GM12878 (cell line): ENCODE results near the gene FCRL6. TPM values are rescaled to one million over a fixed set of nuclear protein-coding genes. Genes with fewer than 3 reads are reported as not detected.

ENCODE experiments used
- polyA plus RNA-seq, 11 experiments: library from polyadenylated mRNA; depleted of rRNA in 4 of 11; unstranded in 6 of 11; stranded (reverse) in 5 of 11; fragments of >200 nt; fragmentation: Nextera tagmentation in 4 of 11; fragmentation: Illumina TruSeq in 1 of 11; extraction: Ambion mirVana in 4 of 11; extraction: Trizol in 1 of 11; gene quantifications; 1 replicate in 1 of 11; 2 replicates in 10 of 11; pipeline versions ENCODE4 v1.2.1 to v1.2.3, GENCODE V29; 2011 to 2016; ENCODE audit warnings: inconsistent platforms in 2 of 11, missing spikeins in 2 of 11, low read depth in 1 of 11
- small RNA-seq: library from RNA; depleted of rRNA; stranded (forward); fragments of <200 nt; gene quantifications from one replicate; pipeline ENCODE3, GENCODE V24; 2014
- total RNA-seq, 4 experiments: library from RNA; depleted of rRNA in 3 of 4; stranded (reverse); fragments of >200 nt in 3 of 4; fragmentation: Illumina TruSeq in 1 of 4; extraction: Trizol in 1 of 4; gene quantifications; 2 replicates each; pipeline versions ENCODE4 v1.2.1 to v1.2.3, GENCODE V29; 2013 to 2021

FCRL6 gene
- total and polyA plus RNA-seq, 10 of the 15 experiments (the other 5 are each of a cell fraction or from before 2014, with no cell fraction given) = 0.04 to 0.16 (median 0.11) TPM; not detected in 7

Small RNA genes within 50 kb of the gene (small RNA-seq; reads per million reads assigned to genes)
- gene RF00570 = not detected

Other genes starting within 250 kb of the FCRL6 start
Only the 7 nearest of the 10 such genes appear.
- gene CRP, start 87.8 kb upstream of the FCRL6 start, total RNA-seq (2014; rRNA removed) = not detected in 2 replicates
- gene CRP, start 87.8 kb upstream of the FCRL6 start, total RNA-seq (2014; rRNA removed; fragmentation: Illumina TruSeq; extraction: Trizol) = not detected in 2 replicates
- 0.54 and 0.72 TPM in 2 replicates for gene CRP, start 87.8 kb upstream of the FCRL6 start, total RNA-seq (2021)
- gene CRP, start 87.8 kb upstream of the FCRL6 start, polyA plus RNA-seq (2011; rRNA removed) = not detected in 2 replicates
- not detected in 2 replicates for gene CRP, start 87.8 kb upstream of the FCRL6 start, polyA plus RNA-seq (2014; fragmentation: Illumina TruSeq; extraction: Trizol)
- gene CRP, start 87.8 kb upstream of the FCRL6 start, polyA plus RNA-seq (2014; fragmentation: Nextera tagmentation; extraction: Ambion mirVana) = not detected
- not detected in 2 replicates for gene CRP, start 87.8 kb upstream of the FCRL6 start, polyA plus RNA-seq (2014; rRNA removed)
- gene CRP, start 87.8 kb upstream of the FCRL6 start, polyA plus RNA-seq (2016; fragmentation: Nextera tagmentation; extraction: Ambion mirVana) = not detected
- gene DUSP23, start 21.4 kb upstream of the FCRL6 start, total RNA-seq (2014; rRNA removed) = 3.2 and 6.9 TPM in 2 replicates
- gene DUSP23, start 21.4 kb upstream of the FCRL6 start, total RNA-seq (2014; rRNA removed; fragmentation: Illumina TruSeq; extraction: Trizol) = 1.3 and 1.6 TPM in 2 replicates
- 4.0 and 4.3 TPM in 2 replicates for gene DUSP23, start 21.4 kb upstream of the FCRL6 start, total RNA-seq (2021)
- 4.1 and 6.0 TPM in 2 replicates for gene DUSP23, start 21.4 kb upstream of the FCRL6 start, polyA plus RNA-seq (2011; rRNA removed)
- gene DUSP23, start 21.4 kb upstream of the FCRL6 start, polyA plus RNA-seq (2014; fragmentation: Illumina TruSeq; extraction: Trizol) = 1.3 TPM in 1 of 2 replicates, not detected in the other
- gene DUSP23, start 21.4 kb upstream of the FCRL6 start, polyA plus RNA-seq (2014; fragmentation: Nextera tagmentation; extraction: Ambion mirVana) = 1 to 10 TPM in 1 of 2 experiments, not detected in 1; 1.1 TPM
- 4.1 and 5.6 TPM in 2 replicates for gene DUSP23, start 21.4 kb upstream of the FCRL6 start, polyA plus RNA-seq (2014; rRNA removed)
- 1 to 10 TPM; 4.1 to 5.7 TPM for gene DUSP23, start 21.4 kb upstream of the FCRL6 start, polyA plus RNA-seq (2016; fragmentation: Nextera tagmentation; extraction: Ambion mirVana)
- gene SLAMF8, start 24.5 kb downstream of the FCRL6 start, total RNA-seq (2014; rRNA removed) = 0.06 TPM in 1 of 2 replicates, not detected in the other
- gene SLAMF8, start 24.5 kb downstream of the FCRL6 start, total RNA-seq (2014; rRNA removed; fragmentation: Illumina TruSeq; extraction: Trizol) = 0.05 TPM in 1 of 2 replicates, not detected in the other
- gene SLAMF8, start 24.5 kb downstream of the FCRL6 start, total RNA-seq (2021) = 0.08 TPM in 1 of 2 replicates, not detected in the other
- 0.26 and 0.69 TPM in 2 replicates for gene SLAMF8, start 24.5 kb downstream of the FCRL6 start, polyA plus RNA-seq (2011; rRNA removed)
- gene SLAMF8, start 24.5 kb downstream of the FCRL6 start, polyA plus RNA-seq (2014; fragmentation: Illumina TruSeq; extraction: Trizol) = 0.21 TPM in 1 of 2 replicates, not detected in the other
- gene SLAMF8, start 24.5 kb downstream of the FCRL6 start, polyA plus RNA-seq (2014; fragmentation: Nextera tagmentation; extraction: Ambion mirVana) = under 1 TPM; 0.04 to 0.10 TPM
- 0.14 and 0.26 TPM in 2 replicates for gene SLAMF8, start 24.5 kb downstream of the FCRL6 start, polyA plus RNA-seq (2014; rRNA removed)
- under 1 TPM in 1 of 2 experiments, not detected in 1; 0.07 TPM for gene SLAMF8, start 24.5 kb downstream of the FCRL6 start, polyA plus RNA-seq (2016; fragmentation: Nextera tagmentation; extraction: Ambion mirVana)
- gene VSIG8, start 60.3 kb downstream of the FCRL6 start, total RNA-seq (2014; rRNA removed) = not detected in 2 replicates
- not detected in 2 replicates for gene VSIG8, start 60.3 kb downstream of the FCRL6 start, total RNA-seq (2014; rRNA removed; fragmentation: Illumina TruSeq; extraction: Trizol)
- gene VSIG8, start 60.3 kb downstream of the FCRL6 start, total RNA-seq (2021) = not detected in 2 replicates
- not detected in 2 replicates for gene VSIG8, start 60.3 kb downstream of the FCRL6 start, polyA plus RNA-seq (2011; rRNA removed)
- not detected in 2 replicates for gene VSIG8, start 60.3 kb downstream of the FCRL6 start, polyA plus RNA-seq (2014; fragmentation: Illumina TruSeq; extraction: Trizol)
- gene VSIG8, start 60.3 kb downstream of the FCRL6 start, polyA plus RNA-seq (2014; fragmentation: Nextera tagmentation; extraction: Ambion mirVana) = not detected
- gene VSIG8, start 60.3 kb downstream of the FCRL6 start, polyA plus RNA-seq (2014; rRNA removed) = not detected in 2 replicates
- gene VSIG8, start 60.3 kb downstream of the FCRL6 start, polyA plus RNA-seq (2016; fragmentation: Nextera tagmentation; extraction: Ambion mirVana) = not detected
- 0.33 and 0.56 TPM in 2 replicates for gene CFAP45, start 97.8 kb downstream of the FCRL6 start, total RNA-seq (2014; rRNA removed)
- gene CFAP45, start 97.8 kb downstream of the FCRL6 start, total RNA-seq (2014; rRNA removed; fragmentation: Illumina TruSeq; extraction: Trizol) = 0.72 and 0.78 TPM in 2 replicates
- gene CFAP45, start 97.8 kb downstream of the FCRL6 start, total RNA-seq (2021) = 0.64 and 0.93 TPM in 2 replicates
- gene CFAP45, start 97.8 kb downstream of the FCRL6 start, polyA plus RNA-seq (2011; rRNA removed) = 0.69 and 1.1 TPM in 2 replicates
- 0.73 and 0.89 TPM in 2 replicates for gene CFAP45, start 97.8 kb downstream of the FCRL6 start, polyA plus RNA-seq (2014; fragmentation: Illumina TruSeq; extraction: Trizol)
- gene CFAP45, start 97.8 kb downstream of the FCRL6 start, polyA plus RNA-seq (2014; fragmentation: Nextera tagmentation; extraction: Ambion mirVana) = under 1 TPM; 0.43 to 0.46 TPM
- 0.82 and 0.91 TPM in 2 replicates for gene CFAP45, start 97.8 kb downstream of the FCRL6 start, polyA plus RNA-seq (2014; rRNA removed)
- under 1 TPM; 0.58 to 0.91 TPM for gene CFAP45, start 97.8 kb downstream of the FCRL6 start, polyA plus RNA-seq (2016; fragmentation: Nextera tagmentation; extraction: Ambion mirVana)
- gene TAGLN2, start 123.1 kb downstream of the FCRL6 start, total RNA-seq (2014; rRNA removed) = 345 and 363 TPM in 2 replicates
- gene TAGLN2, start 123.1 kb downstream of the FCRL6 start, total RNA-seq (2014; rRNA removed; fragmentation: Illumina TruSeq; extraction: Trizol) = 152 and 155 TPM in 2 replicates
- 340 and 350 TPM in 2 replicates for gene TAGLN2, start 123.1 kb downstream of the FCRL6 start, total RNA-seq (2021)
- gene TAGLN2, start 123.1 kb downstream of the FCRL6 start, polyA plus RNA-seq (2011; rRNA removed) = 198 and 427 TPM in 2 replicates
- 253 and 362 TPM in 2 replicates for gene TAGLN2, start 123.1 kb downstream of the FCRL6 start, polyA plus RNA-seq (2014; fragmentation: Illumina TruSeq; extraction: Trizol)
- gene TAGLN2, start 123.1 kb downstream of the FCRL6 start, polyA plus RNA-seq (2014; fragmentation: Nextera tagmentation; extraction: Ambion mirVana) = 100 to 1,000 TPM; 216 to 262 TPM
- gene TAGLN2, start 123.1 kb downstream of the FCRL6 start, polyA plus RNA-seq (2014; rRNA removed) = 415 and 449 TPM in 2 replicates
- 100 to 1,000 TPM; 541 to 611 TPM for gene TAGLN2, start 123.1 kb downstream of the FCRL6 start, polyA plus RNA-seq (2016; fragmentation: Nextera tagmentation; extraction: Ambion mirVana)
- not detected in 2 replicates for gene IGSF9, start 143.3 kb downstream of the FCRL6 start, total RNA-seq (2014; rRNA removed)
- gene IGSF9, start 143.3 kb downstream of the FCRL6 start, total RNA-seq (2014; rRNA removed; fragmentation: Illumina TruSeq; extraction: Trizol) = not detected in 2 replicates
- gene IGSF9, start 143.3 kb downstream of the FCRL6 start, total RNA-seq (2021) = not detected in 2 replicates
- gene IGSF9, start 143.3 kb downstream of the FCRL6 start, polyA plus RNA-seq (2011; rRNA removed) = not detected in 2 replicates
- gene IGSF9, start 143.3 kb downstream of the FCRL6 start, polyA plus RNA-seq (2014; fragmentation: Illumina TruSeq; extraction: Trizol) = not detected in 2 replicates
- not detected for gene IGSF9, start 143.3 kb downstream of the FCRL6 start, polyA plus RNA-seq (2014; fragmentation: Nextera tagmentation; extraction: Ambion mirVana)
- gene IGSF9, start 143.3 kb downstream of the FCRL6 start, polyA plus RNA-seq (2014; rRNA removed) = 0.04 TPM in 1 of 2 replicates, not detected in the other
- under 1 TPM in 1 of 2 experiments, not detected in 1; 0.07 TPM for gene IGSF9, start 143.3 kb downstream of the FCRL6 start, polyA plus RNA-seq (2016; fragmentation: Nextera tagmentation; extraction: Ambion mirVana)